GM18870 (cell line): ENCODE results near the gene RPLP1.

Source experiments
- ATAC-seq: cut with Tn5 transposase; IDR thresholded peaks from one replicate; pipeline ENCODE4 v1.9.1; 2021; ENCODE audit warnings: moderate library complexity; ENCODE audit not compliant: unreplicated experiment

The RPLP1 gene

DNA sequence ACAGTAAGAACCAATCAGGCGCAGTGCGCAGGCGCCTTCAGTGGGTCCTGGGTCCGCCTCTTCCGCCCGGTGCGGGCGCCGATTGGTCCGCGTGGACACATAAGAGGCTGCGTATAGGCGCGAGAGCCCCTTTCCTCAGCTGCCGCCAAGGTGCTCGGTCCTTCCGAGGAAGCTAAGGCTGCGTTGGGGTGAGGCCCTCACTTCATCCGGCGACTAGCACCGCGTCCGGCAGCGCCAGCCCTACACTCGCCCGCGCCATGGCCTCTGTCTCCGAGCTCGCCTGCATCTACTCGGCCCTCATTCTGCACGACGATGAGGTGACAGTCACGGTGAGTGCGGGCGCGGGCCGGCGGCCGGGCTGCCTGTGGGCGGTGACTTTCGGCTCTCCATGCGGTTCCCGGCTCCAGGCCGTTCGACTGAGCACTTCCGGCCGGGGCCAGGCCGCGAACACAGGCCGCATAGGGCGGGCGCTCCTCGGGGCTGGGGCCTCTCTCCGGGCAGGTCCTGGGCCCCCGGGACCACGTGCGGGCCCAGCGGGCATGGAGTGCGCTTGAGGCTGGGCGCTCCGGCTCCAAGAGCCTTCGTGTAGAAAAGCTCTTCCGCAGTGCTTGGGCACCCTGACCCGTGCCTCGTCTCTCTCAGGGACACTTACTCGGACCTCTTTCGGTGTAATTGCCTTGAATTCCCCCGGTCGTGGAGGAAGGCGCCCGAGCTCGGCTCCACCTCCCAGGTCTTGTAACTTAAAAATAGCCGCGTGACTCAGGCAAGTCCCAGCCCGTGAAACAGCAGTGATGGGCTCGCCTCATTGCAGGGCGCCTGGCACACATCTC is at the start of gene RPLP1:
TSS of gene RPLP1 (plus strand) at position 127 of the 830 bp plus-strand sequence. CDS start at position 258, 131 bp downstream.
- peak; percentile 66 for ATAC-seq

GRCh38 chr15:69403594-69403993 is 49.0 kb upstream of the RPLP1 start:
- ATAC-seq = no peak

- ATAC-seq = no peak
These were observed 47.5 kb upstream of the RPLP1 start for GRCh38 chr15:69405110-69405509.

- no peak for ATAC-seq
These were observed 44.8 kb upstream of the RPLP1 start for GRCh38 chr15:69407719-69408400.

DNA sequence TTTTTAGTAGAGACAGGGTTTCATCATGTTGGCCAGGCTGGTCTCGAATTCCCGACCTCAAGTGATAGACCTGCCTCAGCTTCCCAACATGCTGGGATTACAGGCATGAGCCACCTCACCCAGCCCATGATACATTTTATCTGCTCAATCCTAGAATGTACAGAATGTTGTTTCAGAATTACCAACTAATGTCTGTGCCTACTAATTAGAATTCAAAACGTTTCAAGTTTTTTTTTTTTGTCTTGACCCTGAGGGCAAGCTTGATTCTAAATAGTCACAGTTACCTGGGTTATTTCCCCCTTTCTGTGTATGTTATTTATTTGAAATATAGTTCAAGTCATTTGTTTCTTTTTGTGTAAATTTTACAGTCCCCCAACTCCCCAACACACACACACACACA is 43.8 kb upstream of the RPLP1 start:
- ATAC-seq = no peak

DNA sequence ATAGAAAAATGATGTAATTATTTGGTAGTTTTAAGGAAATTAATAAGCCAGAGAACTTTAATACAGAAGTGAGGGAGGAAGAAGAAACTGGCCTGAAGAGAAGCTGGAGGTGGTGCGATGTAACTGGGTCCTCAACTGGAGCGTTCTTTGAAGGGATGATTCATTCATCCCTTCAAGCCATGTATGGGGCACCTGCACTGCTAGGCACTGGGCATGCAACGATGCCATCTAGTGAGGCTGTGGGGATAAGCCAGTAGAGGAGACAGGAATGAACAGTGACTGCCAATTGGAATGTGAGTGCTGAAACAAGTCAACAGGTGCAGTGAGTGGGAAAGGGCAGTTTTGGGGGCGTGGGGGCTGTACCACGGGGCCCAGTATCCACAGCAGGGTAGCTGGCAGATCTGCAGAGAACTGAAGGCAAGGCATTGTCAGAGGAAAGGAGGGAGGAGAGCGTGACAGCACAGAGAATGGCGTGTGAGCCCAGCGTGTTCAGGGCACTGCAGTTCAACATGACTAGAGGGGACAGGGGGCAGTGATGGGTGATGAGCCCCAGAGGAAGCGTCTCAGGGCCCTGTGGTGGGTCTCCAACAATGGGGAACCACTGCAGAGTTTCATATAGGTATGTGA is 42.3 kb upstream of the RPLP1 start:
- ATAC-seq = no peak

- ATAC-seq = no peak
These were observed 40.3 kb upstream of the RPLP1 start for GRCh38 chr15:69412274-69412673.

DNA sequence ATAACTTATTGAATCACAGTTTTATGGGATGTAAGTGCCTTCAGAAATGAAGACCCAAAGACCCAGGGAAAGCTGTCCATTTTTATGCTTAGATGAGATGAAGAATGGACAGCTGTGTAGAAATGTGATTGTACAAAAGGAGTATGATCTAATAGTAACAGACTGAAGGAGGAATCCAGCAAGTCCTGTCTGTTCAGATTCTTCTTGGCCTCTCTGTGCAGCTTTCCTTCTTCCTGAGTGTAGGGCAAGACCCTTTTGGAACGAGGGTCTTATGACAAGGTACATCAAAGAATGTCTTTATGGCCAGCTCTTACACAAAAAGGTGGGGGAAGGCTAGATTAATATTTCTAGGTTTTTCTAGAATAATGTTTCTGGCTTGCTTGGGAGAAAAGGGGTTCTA is 39.9 kb upstream of the RPLP1 start:
- ATAC-seq = no peak

DNA sequence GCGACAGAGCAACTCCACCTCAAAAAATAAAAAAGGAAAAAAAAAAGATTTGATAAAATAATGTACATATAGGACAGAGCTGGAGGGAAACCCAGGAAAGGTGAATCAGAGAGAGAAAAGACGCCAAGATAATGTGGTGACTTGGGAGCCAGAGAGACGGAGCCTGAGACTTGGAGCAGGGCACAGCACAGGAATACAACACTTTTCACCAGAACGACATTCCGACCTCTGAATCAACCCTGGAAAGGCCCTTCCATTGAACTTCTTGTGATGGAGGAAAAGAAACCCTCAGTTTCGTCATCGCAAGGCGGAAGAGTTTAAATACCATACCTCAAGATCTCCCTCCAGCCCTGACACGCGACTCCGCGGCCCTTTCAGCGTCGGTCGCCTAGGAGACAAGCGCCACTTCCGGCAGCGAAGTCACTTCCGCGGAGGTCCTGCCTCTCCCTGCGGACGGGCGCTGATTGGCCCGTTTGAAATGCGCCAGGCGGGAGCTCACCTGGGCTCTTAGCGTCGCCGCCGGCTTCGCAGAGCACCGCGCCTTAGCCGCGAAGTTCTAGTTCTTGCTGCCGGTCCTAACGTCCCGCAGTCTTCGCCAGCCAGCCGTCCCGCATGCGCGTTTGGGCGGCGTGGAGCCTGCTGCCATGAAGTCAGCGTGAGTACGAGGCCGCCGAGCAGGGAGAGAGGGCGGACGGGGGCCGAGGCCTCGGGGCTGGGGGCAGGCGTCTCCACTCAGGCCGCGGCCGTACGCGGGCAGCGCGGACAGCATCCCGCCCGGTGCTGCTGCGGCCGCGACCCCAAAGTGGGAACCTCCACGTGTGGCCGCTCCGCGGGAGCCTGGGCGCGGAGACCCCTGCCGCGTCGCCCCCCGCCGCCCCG is 38.6 kb upstream of the RPLP1 start, which contains the start of gene KIF23:
TSS of gene KIF23 (plus strand) at position 528 of the 879 bp plus-strand sequence. CDS start at position 645, 117 bp downstream.
- ATAC-seq = peak; percentile 85

- ATAC-seq = peak; percentile 18
These were observed 37.9 kb upstream of the RPLP1 start for GRCh38 chr15:69414701-69415167.

GRCh38 chr15:69415381-69415780 is 37.2 kb upstream of the RPLP1 start:
- no peak for ATAC-seq

GRCh38 chr15:69417581-69417980 is 35.0 kb upstream of the RPLP1 start:
- no peak for ATAC-seq

GRCh38 chr15:69421498-69421897 is 31.1 kb upstream of the RPLP1 start:
- ATAC-seq = no peak

DNA sequence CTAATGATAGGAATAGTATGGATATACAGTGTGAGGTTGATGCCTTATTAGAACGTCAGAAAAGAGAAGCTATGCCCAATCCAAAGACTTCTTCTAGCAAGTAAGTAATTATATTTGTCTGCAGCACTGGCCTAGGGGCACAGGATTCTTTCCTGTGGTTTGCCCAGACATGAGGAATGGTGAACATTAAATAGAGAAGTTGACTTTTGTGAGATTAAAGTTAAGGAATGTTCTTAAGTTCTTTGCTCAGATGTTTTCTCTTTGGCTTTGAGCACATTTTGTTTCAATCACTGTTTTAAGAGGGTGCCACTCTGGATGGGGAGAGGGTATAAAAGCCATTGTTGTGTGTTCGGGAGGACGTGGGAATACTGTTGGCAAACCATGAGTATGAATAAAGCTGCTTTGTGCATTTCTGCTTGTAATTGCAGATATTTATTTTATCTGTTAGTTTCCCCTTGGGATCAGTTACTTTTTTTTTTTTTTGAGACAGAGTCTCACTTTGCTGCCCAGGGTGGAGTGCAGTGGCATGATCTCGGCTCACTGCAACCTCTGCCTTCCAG is 30.2 kb upstream of the RPLP1 start:
- ATAC-seq = no peak

DNA sequence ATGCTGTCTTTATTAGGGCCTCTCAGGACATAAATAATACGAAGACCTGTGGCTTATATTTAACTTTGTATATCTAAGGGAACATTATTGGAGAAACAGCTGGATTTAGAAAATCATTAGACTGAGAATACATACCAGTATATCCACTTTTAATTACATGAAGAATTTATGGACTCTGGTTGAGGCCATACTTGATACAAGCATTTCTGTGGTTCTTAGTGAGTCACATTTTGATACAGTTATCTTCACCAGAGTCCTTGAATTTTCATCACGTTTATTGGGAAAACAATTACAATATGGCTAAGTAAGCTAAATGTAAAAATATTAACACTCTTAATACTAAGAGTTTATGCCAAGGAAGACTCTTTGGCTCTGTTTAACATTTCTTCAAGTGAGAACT is 28.6 kb upstream of the RPLP1 start:
- ATAC-seq = no peak

DNA sequence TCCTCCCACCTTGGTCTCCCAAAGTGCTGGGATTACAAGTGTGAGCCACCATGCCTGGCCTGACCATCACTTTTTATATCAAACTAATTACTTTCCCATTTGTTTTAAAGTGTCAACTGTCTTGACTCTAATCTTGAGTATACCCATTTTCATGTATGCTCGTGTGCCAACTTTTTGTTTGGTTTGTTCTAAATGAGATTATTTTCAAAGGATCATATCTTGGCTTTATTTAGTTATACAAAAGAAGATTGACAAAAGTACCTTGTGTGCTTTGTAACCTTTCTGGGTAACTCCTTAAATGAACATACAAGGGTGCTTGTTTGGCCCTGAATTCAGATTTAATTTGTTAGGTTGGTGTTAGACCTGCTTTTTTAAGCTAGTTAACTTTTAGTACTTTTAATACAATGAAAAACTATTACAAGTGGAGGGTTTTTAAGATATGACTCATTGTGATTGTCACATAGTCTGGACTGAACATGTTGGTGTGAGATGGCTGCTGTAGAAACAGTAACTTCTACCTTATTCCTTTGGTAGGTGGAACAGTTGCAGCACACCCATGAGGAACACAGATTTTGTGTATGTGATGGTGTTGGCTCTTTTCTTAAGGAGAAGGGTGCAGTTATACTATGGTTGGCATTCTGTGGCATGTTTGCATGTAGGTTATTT is 27.7 kb upstream of the RPLP1 start:
- ATAC-seq = no peak

DNA sequence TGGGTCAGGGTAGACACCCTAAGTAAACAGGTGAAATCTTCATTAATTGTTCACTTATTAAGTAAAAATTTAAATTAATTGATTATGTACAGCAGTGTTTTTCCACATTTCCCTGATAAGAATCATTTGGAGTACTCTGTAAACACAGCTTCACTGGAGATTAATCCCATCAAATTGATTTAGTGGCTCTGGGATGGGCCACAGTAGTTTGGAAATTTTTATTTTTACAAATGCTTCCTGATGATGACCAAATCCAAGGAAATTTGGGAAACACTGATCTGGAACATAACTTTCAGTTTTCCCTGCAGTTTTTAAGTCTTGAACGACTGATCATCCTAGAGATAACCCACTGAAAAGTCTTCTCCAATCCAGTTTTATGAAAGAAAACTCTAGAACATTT is 18.8 kb upstream of the RPLP1 start:
- ATAC-seq = no peak

DNA sequence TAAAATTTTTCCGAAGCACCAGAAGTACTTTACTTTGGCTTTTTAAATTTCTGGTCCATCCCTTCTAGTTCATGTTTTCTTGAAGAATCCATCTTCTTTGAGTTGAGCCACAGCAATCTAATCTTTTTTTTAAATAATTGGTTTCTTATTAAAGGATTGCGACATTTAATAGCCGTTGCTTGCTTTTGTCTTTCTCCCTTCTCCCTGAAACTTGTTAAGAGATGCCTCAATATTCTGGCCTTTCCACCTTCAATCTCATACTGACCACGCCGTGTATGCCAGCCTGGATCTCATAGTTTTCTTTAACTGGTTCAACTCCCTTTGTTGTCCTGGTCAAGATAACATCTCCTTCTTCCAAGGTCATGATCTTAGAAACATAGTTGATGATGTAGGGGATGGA is 18.4 kb upstream of the RPLP1 start:
- ATAC-seq = no peak

DNA sequence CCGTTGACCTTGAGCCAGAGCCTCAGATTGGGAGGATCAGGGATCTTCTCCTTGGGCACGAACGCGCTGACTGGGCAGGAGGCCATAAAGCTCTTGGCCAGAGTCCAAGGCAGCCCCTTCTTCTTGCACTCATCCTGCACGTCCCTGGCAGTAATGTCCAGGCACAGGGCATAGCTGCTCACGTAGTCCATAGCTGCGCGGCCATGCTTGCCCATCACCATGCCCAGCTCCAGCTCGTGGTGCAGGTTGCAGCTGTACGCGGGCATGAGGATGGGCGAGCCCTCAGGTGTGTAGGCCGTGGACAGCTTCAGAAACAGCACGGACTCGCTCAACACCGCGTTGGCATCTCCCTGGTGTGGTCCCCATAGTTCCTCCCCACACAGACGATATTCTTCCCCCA is 17.9 kb upstream of the RPLP1 start:
- ATAC-seq = no peak

GRCh38 chr15:69435985-69436384 is 16.6 kb upstream of the RPLP1 start:
- ATAC-seq = no peak
